SW 1271 (cell line): Measurements from ENCODE around the gene DPH7.
"Not testable (repeated sequence)": the region's sequence is repeated elsewhere in the genome, so short reads cannot be mapped to it uniquely, and the experiment has no call there.

Experiments
- DNase-seq, 2 experiments: peaks; one replicate each; lab custom pipeline; 2025; lab: John Stamatoyannopoulos, UW

The DPH7 gene

GRCh38 chr9:137580209-137580953 lies 1.7 kb upstream of the DPH7 start:
- no peak for DNase-seq

- no peak for DNase-seq
Observed at GRCh38 chr9:137579259-137579604, 507 bp upstream of the DPH7 start.

- no peak for DNase-seq
Observed at GRCh38 chr9:137575716-137576411, 2.9 kb downstream of the DPH7 start.

GRCh38 chr9:137575364-137575715 lies 3.4 kb downstream of the DPH7 start:
- DNase-seq: no peak

GRCh38 chr9:137574192-137574591 lies 4.5 kb downstream of the DPH7 start:
- no peak for DNase-seq

GRCh38 chr9:137570566-137570965 lies 8.2 kb downstream of the DPH7 start:
- DNase-seq: no peak

- DNase-seq: no peak
Observed at GRCh38 chr9:137569609-137570203, 9.0 kb downstream of the DPH7 start.

GRCh38 chr9:137568445-137568844 lies 10.3 kb downstream of the DPH7 start:
- DNase-seq: not testable (repeated sequence)

GRCh38 chr9:137564817-137565411 lies 13.8 kb downstream of the DPH7 start:
- DNase-seq: no peak

- no peak for DNase-seq
Observed at GRCh38 chr9:137564134-137564533, 14.6 kb downstream of the DPH7 start.

GRCh38 chr9:137558127-137558526 lies 20.6 kb downstream of the DPH7 start:
- no peak for DNase-seq

- DNase-seq: no peak
Observed at GRCh38 chr9:137556069-137556838, 22.5 kb downstream of the DPH7 start.

GRCh38 chr9:137555179-137555578 lies 23.5 kb downstream of the DPH7 start:
- DNase-seq: no peak

- DNase-seq: no peak
Observed at GRCh38 chr9:137554349-137554748, 24.4 kb downstream of the DPH7 start.

GRCh38 chr9:137553654-137554053 lies 25.1 kb downstream of the DPH7 start:
- DNase-seq: not testable (repeated sequence)

- peak in 1 of 2 experiments; percentile 27 for DNase-seq
Observed at GRCh38 chr9:137552022-137552768, 26.5 kb downstream of the DPH7 start.

GRCh38 chr9:137551264-137552021 lies 27.3 kb downstream of the DPH7 start, which contains the start of gene MRPL41:
MRPL41 (plus strand) TSS chr9:137551879; CDS start chr9:137552082, 203 bp downstream.
- DNase-seq: peak; percentile 74 to 78

GRCh38 chr9:137550958-137551263 lies 27.8 kb downstream of the DPH7 start:
- DNase-seq: not testable (repeated sequence)

- peak; percentile 62 to 63 for DNase-seq
Observed at GRCh38 chr9:137550231-137550621, 28.5 kb downstream of the DPH7 start, which contains the start of gene PNPLA7. PNPLA7 (minus strand) TSS chr9:137550402; CDS start chr9:137550197, 205 bp downstream.

- no peak for DNase-seq
Observed at GRCh38 chr9:137547687-137548543, 30.8 kb downstream of the DPH7 start.
